ENCODE results near the gene DECR2. TPM values are rescaled to one million over a fixed set of nuclear protein-coding genes. Genes with fewer than 3 reads are reported as not detected.

Gene DECR2
- total and polyA plus RNA-seq, 11 donors = 6.9 to 20.6 (median 12.2) TPM

- intact Hi-C loops (cut with DNase I) = loop anchor here in 8 of 10 donors (2.0 to 5.0 kb wide), 3 partner anchors 244 to 256 kb away; no protein-coding TSS in a partner anchor
- WGBS, 4 donors = 56 to 67% (median 62%) methylated on average over 9 to 20 of the region's 20 CpGs
- TF ChIP-seq POLR2A (IDR thresholded peaks at IDR 0.05) (no peak), CTCF (IDR thresholded peaks at IDR 0.05) (no peak)
- Histone ChIP-seq H3K4me3 (no peak overlapping the region), H3K27me3 (peaks cover 0 to 6% (median 0%) of the 10 kb centered on the region in 9 donors), H3K9me3 (no peaks in the 10 kb centered on the region), H3K4me1 (no peaks in the 10 kb centered on the region), H3K27ac (no peak overlapping the region), H3K36me3 (peaks cover 0 to 21% (median 19%) of the 10 kb centered on the region in 9 donors)
- DNase-seq (no peak), ATAC-seq (no peak)
These were observed 38.4 kb upstream of the DECR2 start for GRCh38 chr16:363110-363765.

GRCh38 chr16:363766-364490, 37.8 kb upstream of the DECR2 start:
- TF ChIP-seq POLR2A (IDR thresholded peaks at IDR 0.05) (no peak), CTCF (IDR thresholded peaks at IDR 0.05) (no peak)
- H3K9me3 ChIP-seq = no peaks in the 10 kb centered on the region
- intact Hi-C loops (cut with DNase I) = loop anchor here in 8 of 10 donors (2.0 to 5.0 kb wide), 3 partner anchors 245 to 257 kb away; no protein-coding TSS in a partner anchor
- ATAC-seq (no peak), DNase-seq (no peak)
- 39 to 49% (median 44%) methylated on average over 14 to 24 of the region's 24 CpGs for WGBS, 4 donors
- no peaks in the 10 kb centered on the region for H3K4me1 ChIP-seq
- peaks cover 0 to 6% (median 0%) of the 10 kb centered on the region in 9 donors for H3K27me3 ChIP-seq
- H3K36me3 ChIP-seq = peaks cover 0 to 28% (median 26%) of the 10 kb centered on the region in 9 donors
- no peak overlapping the region for H3K27ac ChIP-seq
- no peak overlapping the region for H3K4me3 ChIP-seq

GRCh38 chr16:364595-365491, 36.8 kb upstream of the DECR2 start:
- TF ChIP-seq CTCF (IDR thresholded peaks at IDR 0.05) = no peak
- no peak for TF ChIP-seq POLR2A (IDR thresholded peaks at IDR 0.05)

More at GRCh38 chr16:364595-365491, 36.8 kb upstream of the DECR2 start:
- H3K36me3 ChIP-seq = peaks cover 0 to 31% (median 27%) of the 10 kb centered on the region in 9 donors
- DNase-seq (no peak), ATAC-seq (no peak)
- H3K4me1 ChIP-seq = peaks cover 2 to 8% (median 7%) of the 10 kb centered on the region in 12 donors
- intact Hi-C loops (cut with DNase I) = loop anchor here in 7 of 10 donors (5.0 kb wide), 2 partner anchors 248 to 258 kb away; no protein-coding TSS in a partner anchor
- H3K27ac ChIP-seq = no peak overlapping the region
- no peaks in the 10 kb centered on the region for H3K9me3 ChIP-seq
- WGBS, 4 donors = 54 to 61% (median 59%) methylated on average over 14 to 19 of the region's 19 CpGs
- H3K4me3 ChIP-seq = no peak overlapping the region
- H3K27me3 ChIP-seq = peaks cover 0 to 6% (median 0%) of the 10 kb centered on the region in 9 donors
